GM21737 (cell line): Measurements from ENCODE around the gene PCDH15.

Source experiments
- ATAC-seq: cut with Tn5 transposase; IDR thresholded peaks from one replicate; pipeline ENCODE4 v1.9.1; 2021; ENCODE audit warnings: mild to moderate bottlenecking, moderate library complexity; ENCODE audit not compliant: unreplicated experiment

The PCDH15 gene

GRCh38 chr10:54139819-54140428, 661.1 kb downstream of the PCDH15 start:
- no peak for ATAC-seq

GRCh38 chr10:54137396-54137795, 663.6 kb downstream of the PCDH15 start:
- no peak for ATAC-seq

- no peak for ATAC-seq
Measured at GRCh38 chr10:54133203-54133602, 667.8 kb downstream of the PCDH15 start.

GRCh38 chr10:54131833-54132232, 669.2 kb downstream of the PCDH15 start:
- no peak for ATAC-seq

- ATAC-seq: no peak
Measured at GRCh38 chr10:54130394-54130793, 670.6 kb downstream of the PCDH15 start.

GRCh38 chr10:54125098-54125747, 675.8 kb downstream of the PCDH15 start:
- no peak for ATAC-seq

GRCh38 chr10:54124209-54124885, 676.7 kb downstream of the PCDH15 start:
- ATAC-seq: no peak

- no peak for ATAC-seq
Measured at GRCh38 chr10:54120806-54121205, 680.2 kb downstream of the PCDH15 start.

- ATAC-seq: no peak
Measured at GRCh38 chr10:54108961-54109360, 692.1 kb downstream of the PCDH15 start.

- ATAC-seq: no peak
Measured at GRCh38 chr10:54096892-54097291, 704.1 kb downstream of the PCDH15 start.

GRCh38 chr10:54094321-54094720, 706.7 kb downstream of the PCDH15 start:
- ATAC-seq: no peak

- no peak for ATAC-seq
Measured at GRCh38 chr10:54091237-54091636, 709.8 kb downstream of the PCDH15 start.

- no peak for ATAC-seq
Measured at GRCh38 chr10:54081950-54082349, 719.1 kb downstream of the PCDH15 start.

- ATAC-seq: no peak
Measured at GRCh38 chr10:54067361-54067760, 733.7 kb downstream of the PCDH15 start.

- ATAC-seq: no peak
Measured at GRCh38 chr10:54066646-54067045, 734.4 kb downstream of the PCDH15 start.

GRCh38 chr10:54065106-54065505, 735.9 kb downstream of the PCDH15 start:
- ATAC-seq: no peak

- ATAC-seq: no peak
Measured at GRCh38 chr10:54064215-54064614, 736.8 kb downstream of the PCDH15 start.

- no peak for ATAC-seq
Measured at GRCh38 chr10:54063514-54063913, 737.5 kb downstream of the PCDH15 start.

- ATAC-seq: no peak
Measured at GRCh38 chr10:54060572-54060971, 740.5 kb downstream of the PCDH15 start.

- ATAC-seq: no peak
Measured at GRCh38 chr10:54057357-54057756, 743.7 kb downstream of the PCDH15 start.

GRCh38 chr10:54026340-54026739, 774.7 kb downstream of the PCDH15 start:
- ATAC-seq: no peak

- ATAC-seq: no peak
Measured at GRCh38 chr10:54011117-54011516, 789.9 kb downstream of the PCDH15 start.
